HEK293T (cell line): ENCODE results near the gene MCF2L.
"Not testable (repeated sequence)": the region's sequence is repeated elsewhere in the genome, so short reads cannot be mapped to it uniquely, and the experiment has no call there.

ENCODE experiments used
- BHLHE40 ChIP-seq: fragments of 450-650 bp; IDR thresholded peaks from 2 replicates; pipeline ENCODE4 v1.6.1; 2016; ENCODE audit warnings: mild to moderate bottlenecking, moderate library complexity, borderline replicate concordance
- CTBP1 ChIP-seq: fragments of 450-650 bp; IDR thresholded peaks from 2 replicates; pipeline ENCODE4 v1.6.1; 2016; ENCODE audit warnings: borderline replicate concordance
- ELF4 ChIP-seq: fragments of 450-650 bp; IDR thresholded peaks from 2 replicates; pipeline ENCODE4 v1.6.1; 2017; ENCODE audit warnings: antibody characterized with exemption
- FOXA1 ChIP-seq: fragments of 450-650 bp; IDR thresholded peaks from 2 replicates; pipeline ENCODE4 v1.6.1; 2016; ENCODE audit warnings: mild to moderate bottlenecking
- FOXM1 ChIP-seq: fragments of 450-650 bp; IDR thresholded peaks from 2 replicates; pipeline ENCODE4 v1.6.1; 2017; ENCODE audit warnings: mild to moderate bottlenecking, borderline replicate concordance
- NFRKB ChIP-seq: fragments of 450-650 bp; IDR thresholded peaks from 2 replicates; pipeline ENCODE4 v1.6.1; 2016; ENCODE audit warnings: mild to moderate bottlenecking, moderate library complexity
- PKNOX1 ChIP-seq: fragments of 450-650 bp; IDR thresholded peaks from 2 replicates; pipeline ENCODE4 v1.6.1; 2016
- SP1 ChIP-seq: fragments of 450-650 bp; IDR thresholded peaks from 2 replicates; pipeline ENCODE4 v1.6.1; 2017
- SUZ12 ChIP-seq: fragments of 450-650 bp; IDR thresholded peaks from 2 replicates; pipeline ENCODE4 v1.6.1; 2016; ENCODE audit warnings: mild to moderate bottlenecking
- TARDBP ChIP-seq: fragments of 450-650 bp; IDR thresholded peaks from 2 replicates; pipeline ENCODE4 v1.6.1; 2016
- ZNF384 ChIP-seq: fragments of 450-650 bp; IDR thresholded peaks from 2 replicates; pipeline ENCODE4 v1.6.1; 2016

- not testable (repeated sequence) for TF ChIP-seq SUZ12, NFRKB, SP1, PKNOX1, ZNF384, ELF4, TARDBP, FOXA1, CTBP1, FOXM1, BHLHE40
Measured at GRCh38 chr13:113030259-113030640, 61.2 kb downstream of the MCF2L start.
